GM12878 (cell line): ENCODE data around the gene POLR1F.

ENCODE experiments used
- EZH2 ChIP-seq: IDR thresholded peaks from 2 replicates; pipeline ENCODE4 v1.6.1; 2012; ENCODE audit warnings: low read depth, mild to moderate bottlenecking, control low read depth, inconsistent platforms, low read length, borderline replicate concordance; ENCODE audit not compliant: control insufficient read depth
- POLR2A ChIP-seq: IDR thresholded peaks from 2 replicates; pipeline ENCODE4 v1.6.1; 2011; ENCODE audit warnings: low read depth, mild to moderate bottlenecking, low read length
- RAD21 ChIP-seq: IDR thresholded peaks from 2 replicates; pipeline ENCODE4 v1.6.1; 2011; ENCODE audit warnings: mild to moderate bottlenecking, low read depth, low read length, moderate library complexity; ENCODE audit not compliant: insufficient read depth
- RFX5 ChIP-seq: IDR thresholded peaks from 2 replicates; pipeline ENCODE4 v1.6.1; 2011; ENCODE audit warnings: low read depth, low read length, improper control_type of control experiment
- SMAD1 ChIP-seq: fragments of 450-650 bp; IDR thresholded peaks from 2 replicates; pipeline ENCODE4 v1.6.1; 2018; ENCODE audit warnings: mild to moderate bottlenecking, low read depth; ENCODE audit not compliant: partially characterized antibody
- SMC3 ChIP-seq: IDR thresholded peaks from 2 replicates; pipeline ENCODE4 v1.6.1; 2011; ENCODE audit warnings: low read length, improper control_type of control experiment, borderline replicate concordance
- SP1 ChIP-seq: IDR thresholded peaks from one replicate; pipeline ENCODE4 v1.6.1; 2011; ENCODE audit warnings: low read depth, low read length
- TAF1 ChIP-seq: IDR thresholded peaks from 2 replicates; pipeline ENCODE4 v1.6.1; 2011; ENCODE audit warnings: mild to moderate bottlenecking, low read depth, low read length, borderline replicate concordance
- USF1 ChIP-seq: IDR thresholded peaks from 2 replicates; pipeline ENCODE4 v1.6.1; 2011; ENCODE audit warnings: borderline replicate concordance, low read depth, mild to moderate bottlenecking, moderate library complexity, mixed read lengths, low read length; ENCODE audit not compliant: insufficient read depth; ENCODE audit errors: extremely low read length
- USF2 ChIP-seq: IDR thresholded peaks from 2 replicates; pipeline ENCODE4 v1.6.1; 2011; ENCODE audit warnings: low read depth, low read length, improper control_type of control experiment, borderline replicate concordance
- TF ChIP-seq, protein P1 (sequence below), 3 experiments: IDR thresholded peaks in 2 of 3; conservative IDR thresholded peaks in 1 of 3; 2 replicates each; pipeline ENCODE4 v1.5.1; 2011; ENCODE audit warnings: low read depth in 3 of 3, low read length in 3 of 3, mild to moderate bottlenecking in 3 of 3, control low read depth in 2 of 3, moderate library complexity in 2 of 3, inconsistent platforms in 1 of 3, mixed read lengths in 1 of 3; ENCODE audit not compliant: control insufficient read depth in 2 of 3, insufficient read depth in 1 of 3; ENCODE audit errors: extremely low read depth in 1 of 3
- TF ChIP-seq, protein P2 (sequence below): fragments of 450-650 bp; IDR thresholded peaks from 2 replicates; pipeline ENCODE4 v1.6.1; 2014; ENCODE audit warnings: mild to moderate bottlenecking
- TF ChIP-seq, protein P3 (sequence below): IDR thresholded peaks from 2 replicates; pipeline ENCODE4 v1.6.1; 2012; ENCODE audit warnings: low read depth, low read length, improper control_type of control experiment
- TF ChIP-seq, protein P4 (sequence below): fragments of 450-650 bp; IDR thresholded peaks from 2 replicates; pipeline ENCODE4 v1.6.1; 2017; ENCODE audit warnings: low read depth, mild to moderate bottlenecking, moderate library complexity

- TF ChIP-seq USF2 (no peak), RAD21 (no peak), USF1 (no peak), SP1 (no peak), POLR2A (no peak), TAF1 (no peak), SMAD1 (no peak), SMC3 (no peak), EZH2 (no peak), RFX5 (no peak)
- TF ChIP-seq, protein P1, sequence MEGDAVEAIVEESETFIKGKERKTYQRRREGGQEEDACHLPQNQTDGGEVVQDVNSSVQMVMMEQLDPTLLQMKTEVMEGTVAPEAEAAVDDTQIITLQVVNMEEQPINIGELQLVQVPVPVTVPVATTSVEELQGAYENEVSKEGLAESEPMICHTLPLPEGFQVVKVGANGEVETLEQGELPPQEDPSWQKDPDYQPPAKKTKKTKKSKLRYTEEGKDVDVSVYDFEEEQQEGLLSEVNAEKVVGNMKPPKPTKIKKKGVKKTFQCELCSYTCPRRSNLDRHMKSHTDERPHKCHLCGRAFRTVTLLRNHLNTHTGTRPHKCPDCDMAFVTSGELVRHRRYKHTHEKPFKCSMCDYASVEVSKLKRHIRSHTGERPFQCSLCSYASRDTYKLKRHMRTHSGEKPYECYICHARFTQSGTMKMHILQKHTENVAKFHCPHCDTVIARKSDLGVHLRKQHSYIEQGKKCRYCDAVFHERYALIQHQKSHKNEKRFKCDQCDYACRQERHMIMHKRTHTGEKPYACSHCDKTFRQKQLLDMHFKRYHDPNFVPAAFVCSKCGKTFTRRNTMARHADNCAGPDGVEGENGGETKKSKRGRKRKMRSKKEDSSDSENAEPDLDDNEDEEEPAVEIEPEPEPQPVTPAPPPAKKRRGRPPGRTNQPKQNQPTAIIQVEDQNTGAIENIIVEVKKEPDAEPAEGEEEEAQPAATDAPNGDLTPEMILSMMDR (IDR thresholded peaks at IDR 0.05 in 2 of 3, conservative IDR thresholded peaks at IDR 0.05 in 1 of 3; ENCODE audit: control insufficient read depth in 2 of 3, extremely low read depth in 1 of 3, insufficient read depth in 1 of 3, low read depth in 3 of 3, low read length in 3 of 3) = no peak
- TF ChIP-seq, protein P2, sequence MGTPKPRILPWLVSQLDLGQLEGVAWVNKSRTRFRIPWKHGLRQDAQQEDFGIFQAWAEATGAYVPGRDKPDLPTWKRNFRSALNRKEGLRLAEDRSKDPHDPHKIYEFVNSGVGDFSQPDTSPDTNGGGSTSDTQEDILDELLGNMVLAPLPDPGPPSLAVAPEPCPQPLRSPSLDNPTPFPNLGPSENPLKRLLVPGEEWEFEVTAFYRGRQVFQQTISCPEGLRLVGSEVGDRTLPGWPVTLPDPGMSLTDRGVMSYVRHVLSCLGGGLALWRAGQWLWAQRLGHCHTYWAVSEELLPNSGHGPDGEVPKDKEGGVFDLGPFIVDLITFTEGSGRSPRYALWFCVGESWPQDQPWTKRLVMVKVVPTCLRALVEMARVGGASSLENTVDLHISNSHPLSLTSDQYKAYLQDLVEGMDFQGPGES = no peak
- TF ChIP-seq, protein P3, sequence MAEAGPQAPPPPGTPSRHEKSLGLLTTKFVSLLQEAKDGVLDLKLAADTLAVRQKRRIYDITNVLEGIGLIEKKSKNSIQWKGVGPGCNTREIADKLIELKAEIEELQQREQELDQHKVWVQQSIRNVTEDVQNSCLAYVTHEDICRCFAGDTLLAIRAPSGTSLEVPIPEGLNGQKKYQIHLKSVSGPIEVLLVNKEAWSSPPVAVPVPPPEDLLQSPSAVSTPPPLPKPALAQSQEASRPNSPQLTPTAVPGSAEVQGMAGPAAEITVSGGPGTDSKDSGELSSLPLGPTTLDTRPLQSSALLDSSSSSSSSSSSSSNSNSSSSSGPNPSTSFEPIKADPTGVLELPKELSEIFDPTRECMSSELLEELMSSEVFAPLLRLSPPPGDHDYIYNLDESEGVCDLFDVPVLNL = no peak
- TF ChIP-seq, protein P4, sequence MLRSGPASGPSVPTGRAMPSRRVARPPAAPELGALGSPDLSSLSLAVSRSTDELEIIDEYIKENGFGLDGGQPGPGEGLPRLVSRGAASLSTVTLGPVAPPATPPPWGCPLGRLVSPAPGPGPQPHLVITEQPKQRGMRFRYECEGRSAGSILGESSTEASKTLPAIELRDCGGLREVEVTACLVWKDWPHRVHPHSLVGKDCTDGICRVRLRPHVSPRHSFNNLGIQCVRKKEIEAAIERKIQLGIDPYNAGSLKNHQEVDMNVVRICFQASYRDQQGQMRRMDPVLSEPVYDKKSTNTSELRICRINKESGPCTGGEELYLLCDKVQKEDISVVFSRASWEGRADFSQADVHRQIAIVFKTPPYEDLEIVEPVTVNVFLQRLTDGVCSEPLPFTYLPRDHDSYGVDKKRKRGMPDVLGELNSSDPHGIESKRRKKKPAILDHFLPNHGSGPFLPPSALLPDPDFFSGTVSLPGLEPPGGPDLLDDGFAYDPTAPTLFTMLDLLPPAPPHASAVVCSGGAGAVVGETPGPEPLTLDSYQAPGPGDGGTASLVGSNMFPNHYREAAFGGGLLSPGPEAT = no peak
These were observed 60.0 kb downstream of the POLR1F start for GRCh38 chr7:19648791-19649190.
